Left lung (tissue), 10 donors: Measurements from ENCODE around the gene DLG2. TPM values are rescaled to one million over a fixed set of nuclear protein-coding genes. Genes with fewer than 3 reads are reported as not detected.

Experiments
- ATAC-seq: fragments of 200-7000 bp; cut with Tn5 transposase; one replicate; pipeline ENCODE4 v1.9.1; 2020; ENCODE audit warnings: moderate library complexity
- DNase-seq, 4 donors: peaks; one replicate each; pipeline ENCODE4 v3.0.0-alpha.2; 2013 to 2020
- H3K27ac ChIP-seq, 2 donors: fragments of 200-600 bp; sonication (generic) in 1 of 2; one replicate each; pipeline versions ENCODE4 v1.5.0 to v1.8.0; 2020 to 2021
- H3K27me3 ChIP-seq, 2 donors: fragments of 200-600 bp; sonication (generic) in 1 of 2; one replicate each; pipeline versions ENCODE4 v1.5.0 to v1.8.0; 2020 to 2021
- H3K36me3 ChIP-seq, 2 donors: fragments of 200-600 bp; sonication (generic) in 1 of 2; one replicate each; pipeline versions ENCODE4 v1.5.0 to v1.8.0; 2020 to 2021
- H3K4me1 ChIP-seq, 2 donors: fragments of 200-600 bp; one replicate each; pipeline ENCODE4 v1.8.0; 2021
- H3K4me3 ChIP-seq, 2 donors: fragments of 200-600 bp; sonication (generic) in 1 of 2; one replicate each; pipeline versions ENCODE4 v1.5.0 to v1.8.0; 2020 to 2021; ENCODE audit warnings: mild to moderate bottlenecking in 1 of 2
- H3K9me3 ChIP-seq, 2 donors: fragments of 200-600 bp; sonication (generic) in 1 of 2; one replicate each; pipeline versions ENCODE4 v1.5.0 to v1.8.0; 2020 to 2021
- intact Hi-C, 2 donors: fragments of 100-400 bp; cut with DNase I; formaldehyde crosslinking; loops; one replicate each; pipeline versions ENCODE4 v1.11.2 to v1.14.2; 2022
- polyA plus RNA-seq, 6 donors: library from polyadenylated mRNA; unstranded; fragments of 120-200 nt; gene quantifications; one replicate each; pipeline ENCODE4 v1.2.1, GENCODE V29; 2013; ENCODE audit not compliant: insufficient read length in 6 of 6
- total RNA-seq, 2 donors: library from RNA; stranded (reverse); fragmentation: NEBNext Ultra II Directional; extraction: Animal tissue kit (Norgen Biotek cat#: 25700); gene quantifications; one replicate each; pipeline ENCODE4 v1.2.1, GENCODE V29; 2021
- TF ChIP-seq, protein P1 (sequence below), 2 donors: fragments of 200-600 bp; sonication (generic) in 1 of 2; IDR thresholded peaks; one replicate each; pipeline versions ENCODE4 v1.5.0 to v1.8.0; 2021; ENCODE audit warnings: antibody characterized with exemption in 2 of 2
- donor health status: DM: no; HTN: yes; CAD: no.
- donor health status: DM: no; HTN: no; CAD: no.

DLG2 gene
- total and polyA plus RNA-seq, 8 donors: 4.5 to 15.0 (median 8.6) TPM

DNA sequence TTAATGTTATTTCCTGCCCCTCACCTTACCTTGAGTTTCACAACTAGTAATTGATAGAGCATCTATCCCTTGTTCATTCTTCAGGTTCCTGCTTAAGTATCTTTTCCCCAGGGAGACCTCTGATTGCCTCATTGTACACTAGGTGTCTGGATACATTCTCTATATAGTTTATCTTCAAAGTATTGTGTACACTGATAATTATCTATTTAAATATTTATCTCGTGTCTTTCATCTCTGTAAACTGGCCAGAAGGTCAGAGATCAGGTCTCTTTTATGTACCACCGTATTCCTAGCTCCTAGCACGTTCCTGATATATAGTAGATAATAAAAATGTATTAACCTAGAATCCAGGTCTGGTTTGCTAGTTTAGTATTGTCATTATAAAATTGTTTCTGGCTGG is 7.6 kb upstream of the DLG2 start:
- Histone ChIP-seq H3K9me3 (no peaks in the 10 kb centered on the region), H3K27ac (no peak overlapping the region), H3K4me3 (no peak overlapping the region), H3K4me1 (peaks cover 2 to 14% of the 10 kb centered on the region in 2 donors), H3K36me3 (peaks cover 0 to 60% of the 10 kb centered on the region in 2 donors), H3K27me3 (no peaks in the 10 kb centered on the region)
- intact Hi-C loops: no loop called here
- no peak for ATAC-seq
- TF ChIP-seq, protein P1, sequence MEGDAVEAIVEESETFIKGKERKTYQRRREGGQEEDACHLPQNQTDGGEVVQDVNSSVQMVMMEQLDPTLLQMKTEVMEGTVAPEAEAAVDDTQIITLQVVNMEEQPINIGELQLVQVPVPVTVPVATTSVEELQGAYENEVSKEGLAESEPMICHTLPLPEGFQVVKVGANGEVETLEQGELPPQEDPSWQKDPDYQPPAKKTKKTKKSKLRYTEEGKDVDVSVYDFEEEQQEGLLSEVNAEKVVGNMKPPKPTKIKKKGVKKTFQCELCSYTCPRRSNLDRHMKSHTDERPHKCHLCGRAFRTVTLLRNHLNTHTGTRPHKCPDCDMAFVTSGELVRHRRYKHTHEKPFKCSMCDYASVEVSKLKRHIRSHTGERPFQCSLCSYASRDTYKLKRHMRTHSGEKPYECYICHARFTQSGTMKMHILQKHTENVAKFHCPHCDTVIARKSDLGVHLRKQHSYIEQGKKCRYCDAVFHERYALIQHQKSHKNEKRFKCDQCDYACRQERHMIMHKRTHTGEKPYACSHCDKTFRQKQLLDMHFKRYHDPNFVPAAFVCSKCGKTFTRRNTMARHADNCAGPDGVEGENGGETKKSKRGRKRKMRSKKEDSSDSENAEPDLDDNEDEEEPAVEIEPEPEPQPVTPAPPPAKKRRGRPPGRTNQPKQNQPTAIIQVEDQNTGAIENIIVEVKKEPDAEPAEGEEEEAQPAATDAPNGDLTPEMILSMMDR (IDR thresholded peaks at IDR 0.05): no peak
- no peak for DNase-seq

DNA sequence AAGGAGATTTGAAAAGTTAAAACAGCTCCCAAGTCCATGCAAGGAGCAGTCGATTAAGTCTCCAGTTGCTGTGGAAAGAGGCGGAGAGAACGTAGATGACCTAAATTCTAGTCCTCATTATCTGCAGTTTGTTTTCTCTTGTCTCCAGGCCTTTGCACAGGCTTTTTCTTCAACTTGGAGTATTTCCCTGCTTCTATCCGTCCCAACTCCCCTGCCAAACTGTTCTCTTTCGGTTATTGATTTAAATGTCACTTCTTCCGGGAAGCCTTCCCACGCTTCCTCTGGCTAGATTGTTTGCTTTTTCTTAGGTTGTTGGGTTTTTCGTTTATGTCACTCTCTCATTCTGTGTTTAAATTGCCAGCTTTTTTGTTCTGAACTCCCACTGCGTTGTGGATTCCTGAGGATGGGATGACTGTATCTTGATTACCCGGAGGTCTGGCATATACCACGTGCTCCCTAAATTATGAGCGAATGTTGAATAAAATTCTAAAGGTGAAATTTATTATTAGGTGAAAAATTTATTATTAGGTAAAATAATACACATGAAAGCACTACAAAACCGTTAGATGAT is 1.7 kb upstream of the DLG2 start:
- peaks cover 12 to 34% of the 10 kb centered on the region in 2 donors for H3K4me1 ChIP-seq

DNA sequence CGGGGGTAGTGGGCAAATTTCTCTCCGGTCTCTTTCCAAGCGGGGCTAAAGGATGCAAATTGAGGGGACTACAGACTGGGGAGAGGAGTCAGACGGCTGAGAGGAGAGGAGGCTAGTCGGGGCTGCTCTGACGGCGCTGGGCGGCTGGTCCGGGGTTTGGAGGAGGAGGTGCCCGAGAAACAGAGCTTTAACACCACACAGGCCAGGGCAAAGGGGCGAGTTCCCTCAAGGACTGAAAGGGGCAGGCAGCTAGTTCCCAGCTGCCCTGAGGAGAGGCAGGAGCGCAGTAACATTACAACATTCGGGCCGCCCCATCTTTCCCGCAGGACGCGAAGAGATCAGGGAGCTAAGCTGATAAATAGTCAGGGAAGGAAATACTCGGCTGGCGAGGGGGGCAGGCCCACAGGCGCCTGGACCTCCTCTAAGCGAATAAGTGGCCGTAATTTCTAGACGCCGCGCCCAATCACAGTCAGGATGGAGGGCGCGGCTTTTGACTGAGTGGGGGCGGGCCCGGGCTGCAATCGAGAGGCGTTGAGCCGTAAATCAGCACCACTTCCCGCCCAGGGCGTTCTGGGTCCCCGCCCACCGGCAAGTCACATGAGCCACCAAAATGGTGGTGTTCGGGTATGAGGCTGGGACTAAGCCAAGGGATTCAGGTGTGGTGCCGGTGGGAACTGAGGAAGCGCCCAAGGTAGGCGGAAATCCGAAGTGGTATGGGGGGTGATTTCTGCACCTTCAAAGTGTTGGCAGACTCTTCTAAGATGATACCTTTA is 1.0 kb upstream of the DLG2 start, which contains the start of gene TMEM126B:
Gene TMEM126B, plus strand, starts transcription at position 596 of the 773 bp plus-strand sequence. Its CDS starts 15 bp downstream, at position 611.
- TF ChIP-seq, protein P1 (IDR thresholded peaks at IDR 0.05): no peak

More for the DNA sequence above, 1.7 kb upstream of the DLG2 start:
- Histone ChIP-seq H3K9me3 (no peaks in the 10 kb centered on the region), H3K27ac (peak overlapping the region; percentile 90 to 95), H3K27me3 (no peaks in the 10 kb centered on the region), H3K36me3 (peaks cover 0 to 16% of the 10 kb centered on the region in 2 donors), H3K4me3 (peak overlapping the region; percentile 58 to 67)
- intact Hi-C loops: no loop called here
- ATAC-seq: peak; percentile 4
- no peak for DNase-seq
- TF ChIP-seq, protein P1 (IDR thresholded peaks at IDR 0.05): no peak

DNA sequence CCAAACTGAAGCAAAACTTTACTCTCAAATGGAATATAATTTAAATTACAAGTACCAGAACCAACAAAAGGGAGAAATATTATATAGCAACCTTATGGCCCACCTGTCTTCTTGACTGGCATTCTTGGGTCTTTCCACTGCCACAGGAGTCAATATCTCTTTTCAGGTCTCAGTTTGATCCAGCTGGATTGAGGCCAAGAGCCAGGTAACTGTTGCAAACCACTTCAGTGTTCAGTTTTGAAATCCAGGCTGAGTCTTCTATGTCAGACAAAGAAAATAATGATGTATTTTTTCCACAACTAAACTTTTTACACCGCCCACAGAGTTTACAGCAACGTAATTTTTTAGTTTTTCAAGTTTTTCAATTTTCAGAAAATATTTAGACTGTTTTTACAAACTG is 648 bp downstream of the DLG2 start:
- DNase-seq: peak in 1 of 4 donors; percentile 33
- no peak for ATAC-seq

More for the DNA sequence above, 1.0 kb upstream of the DLG2 start, which contains the start of gene TMEM126B:
- no peaks in the 10 kb centered on the region for H3K27me3 ChIP-seq
- DNase-seq: peak; percentile 94 to 98 (median 98)
- H3K4me3 ChIP-seq: peak within 1 kb of the TSS; percentile 58 to 67
- peak; percentile 98 for ATAC-seq
- peak within 1 kb of the TSS; percentile 90 to 95 for H3K27ac ChIP-seq
- intact Hi-C loops: no loop called here
- peaks cover 0 to 14% of the 10 kb centered on the region in 2 donors for H3K36me3 ChIP-seq
- peaks cover 12 to 34% of the 10 kb centered on the region in 2 donors for H3K4me1 ChIP-seq
- no peaks in the 10 kb centered on the region for H3K9me3 ChIP-seq

More for the DNA sequence above, 648 bp downstream of the DLG2 start:
- intact Hi-C loops: no loop called here
- TF ChIP-seq, protein P1 (IDR thresholded peaks at IDR 0.05): no peak
- Histone ChIP-seq H3K4me3 (peak overlapping the region; percentile 58 to 67), H3K36me3 (peaks cover 0 to 10% of the 10 kb centered on the region in 2 donors), H3K9me3 (no peaks in the 10 kb centered on the region), H3K27me3 (no peaks in the 10 kb centered on the region), H3K27ac (peak overlapping the region; percentile 90 to 95), H3K4me1 (peaks cover 12 to 34% of the 10 kb centered on the region in 2 donors)
